NCI-H1417 treated with DMSO at 0.1 percent for 48 hours (cell line): Measurements from ENCODE around the gene TSHZ3.

Experiments
- DNase-seq: peaks from one replicate; lab custom pipeline; 2025; lab: John Stamatoyannopoulos, UW

The TSHZ3 gene

DNA sequence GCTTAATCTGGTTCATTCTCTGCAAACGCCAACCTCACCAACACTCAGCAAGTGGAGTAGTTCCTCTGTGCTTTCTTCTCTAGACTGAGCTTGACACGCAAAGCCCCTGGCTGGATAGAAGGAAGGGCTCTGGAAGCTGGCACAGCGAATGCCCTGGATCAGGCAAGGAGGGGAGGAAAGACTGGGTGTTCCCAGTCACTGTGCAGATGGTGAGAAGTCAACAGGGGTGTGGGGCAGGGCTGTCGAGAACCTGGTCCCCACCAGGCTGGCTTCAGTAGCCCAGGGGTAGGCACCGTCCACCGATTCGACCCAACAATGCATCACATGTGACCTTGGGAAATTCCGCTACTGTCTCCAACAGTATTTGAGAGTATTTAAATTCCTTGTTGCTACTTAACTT, 65.5 kb downstream of the TSHZ3 start:
- DNase-seq: no peak

DNA sequence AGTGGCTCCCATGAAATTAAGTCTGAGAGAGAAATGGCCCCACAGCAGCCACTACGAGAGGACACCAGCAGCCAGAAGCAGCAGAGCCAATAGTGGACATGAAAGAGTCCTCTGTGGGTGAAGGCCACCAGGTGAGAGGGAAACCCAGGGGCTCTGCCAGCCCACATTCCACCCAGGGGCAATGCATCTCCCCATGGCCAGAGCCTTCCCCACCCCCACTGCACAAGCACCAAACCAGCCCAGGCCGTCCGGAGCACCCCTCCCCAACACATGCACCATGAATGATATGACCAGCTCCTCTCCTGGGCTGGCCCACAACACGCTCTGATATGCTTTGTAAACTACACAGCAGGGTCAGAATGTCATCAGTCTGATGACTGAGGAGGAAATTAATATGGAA, 66.9 kb downstream of the TSHZ3 start:
- DNase-seq: no peak

DNA sequence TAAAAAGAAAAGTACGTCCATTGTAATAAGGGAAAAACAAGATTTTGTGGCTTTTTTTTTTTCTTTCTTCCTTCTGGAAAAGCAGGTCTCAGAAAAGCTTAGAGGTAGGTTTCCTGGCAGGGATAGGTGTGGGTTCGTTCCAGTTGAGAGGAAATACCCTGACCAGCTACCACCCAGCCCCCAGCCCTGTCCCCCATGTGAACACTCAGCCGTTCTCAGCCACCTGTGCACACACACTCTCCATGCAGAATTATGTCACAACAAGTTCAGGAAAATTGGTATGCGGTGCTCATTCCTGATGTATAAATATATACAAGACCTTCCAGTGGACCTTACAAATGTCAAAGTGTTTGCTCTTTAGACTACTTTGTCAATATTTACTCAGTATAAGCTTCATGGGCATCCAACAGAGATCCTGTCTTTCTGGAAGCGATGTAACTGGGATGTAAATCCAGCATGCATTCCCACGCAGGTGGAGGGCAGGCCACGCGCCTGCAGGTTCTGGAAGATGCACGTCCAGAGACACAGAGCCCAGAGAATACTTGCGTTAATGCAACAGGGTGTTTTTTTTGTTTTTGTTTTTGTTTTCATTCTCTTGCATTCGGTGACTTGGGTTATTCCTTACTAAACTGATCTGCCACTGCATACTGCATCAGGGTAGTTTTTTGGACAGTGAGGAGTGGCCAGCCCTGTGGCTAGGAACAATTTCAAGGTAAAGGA, 68.8 kb downstream of the TSHZ3 start:
- no peak for DNase-seq

GRCh38 chr19:31279436-31279765, 69.8 kb downstream of the TSHZ3 start:
- DNase-seq: no peak

DNA sequence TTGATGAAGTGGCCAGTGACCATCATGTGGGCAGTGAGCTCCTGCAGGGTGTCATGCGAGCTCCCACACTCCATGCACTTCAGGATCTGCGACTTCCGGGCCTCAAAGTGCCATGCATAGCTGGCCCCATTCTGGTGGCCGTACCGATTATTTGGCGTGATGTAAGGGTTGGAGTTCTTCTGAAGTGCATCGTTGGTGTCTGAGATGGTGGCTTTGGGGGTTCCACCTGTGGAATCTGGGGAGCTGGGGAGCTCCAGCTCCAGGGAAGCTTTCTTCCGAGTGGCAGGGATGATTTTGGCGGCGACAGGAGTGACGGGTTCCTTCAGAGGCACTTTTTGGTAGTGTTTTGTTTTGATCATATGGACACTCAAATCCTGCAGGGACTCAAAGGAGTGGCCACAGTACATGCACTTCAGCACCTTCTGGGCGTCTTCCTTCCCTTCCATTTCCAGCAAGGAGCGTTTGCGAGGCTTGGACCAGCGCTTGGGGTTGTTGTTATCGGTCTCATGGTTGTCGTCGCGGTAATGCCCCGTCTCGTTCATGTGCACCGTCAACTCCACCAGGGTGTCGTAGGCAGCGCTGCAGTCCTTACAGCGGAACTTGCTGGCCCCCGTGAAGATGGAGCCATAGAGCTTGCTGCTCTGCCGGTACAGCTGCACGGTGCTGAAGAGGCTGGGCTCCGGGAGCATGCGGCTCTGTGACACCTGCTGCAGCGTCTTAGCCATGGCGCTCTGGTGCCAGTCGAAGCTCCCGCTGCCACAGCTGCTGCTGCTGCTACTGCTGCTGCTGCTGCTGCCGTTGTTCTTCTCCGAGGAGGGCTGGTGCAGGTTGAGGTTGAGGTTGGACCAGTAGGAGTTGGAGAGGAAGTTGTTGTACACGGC, 70.4 kb downstream of the TSHZ3 start:
- no peak for DNase-seq

DNA sequence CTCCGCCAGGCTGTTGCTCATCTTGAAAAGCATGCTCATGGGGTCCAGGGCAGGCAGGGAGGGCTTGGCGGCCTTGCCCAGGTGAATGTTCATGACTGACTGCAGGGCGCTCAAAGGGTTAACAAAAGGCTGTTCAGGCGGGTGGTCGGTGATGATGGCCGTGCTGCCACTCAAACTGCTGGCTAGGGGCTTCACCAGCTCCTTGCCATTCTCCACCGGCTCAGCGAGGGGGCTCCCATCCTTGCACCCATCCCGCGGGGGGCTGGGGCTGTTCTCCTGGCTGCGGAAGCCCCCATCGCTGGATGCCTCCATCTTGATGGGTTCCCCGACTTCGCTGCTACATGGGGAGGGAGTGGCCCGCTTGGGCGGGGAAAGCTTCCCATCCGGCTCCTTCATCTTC, 71.7 kb downstream of the TSHZ3 start:
- no peak for DNase-seq

- no peak for DNase-seq
These were observed 72.4 kb downstream of the TSHZ3 start for GRCh38 chr19:31276831-31277230.

DNA sequence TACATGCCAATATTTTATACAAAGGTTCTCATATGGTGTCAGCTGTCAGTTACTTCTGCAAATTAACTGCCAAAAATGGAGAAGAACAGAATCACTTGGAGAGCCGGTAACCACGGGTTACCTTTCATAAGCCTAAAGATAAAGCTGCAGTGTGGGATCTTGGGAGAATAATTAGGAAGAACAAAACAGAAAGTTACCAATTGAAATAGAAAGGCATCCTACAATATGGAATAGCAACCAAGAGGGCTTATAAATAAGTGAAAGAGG, 74.2 kb downstream of the TSHZ3 start:
- DNase-seq: no peak

GRCh38 chr19:31274251-31275067, 74.8 kb downstream of the TSHZ3 start:
- no peak for DNase-seq

DNA sequence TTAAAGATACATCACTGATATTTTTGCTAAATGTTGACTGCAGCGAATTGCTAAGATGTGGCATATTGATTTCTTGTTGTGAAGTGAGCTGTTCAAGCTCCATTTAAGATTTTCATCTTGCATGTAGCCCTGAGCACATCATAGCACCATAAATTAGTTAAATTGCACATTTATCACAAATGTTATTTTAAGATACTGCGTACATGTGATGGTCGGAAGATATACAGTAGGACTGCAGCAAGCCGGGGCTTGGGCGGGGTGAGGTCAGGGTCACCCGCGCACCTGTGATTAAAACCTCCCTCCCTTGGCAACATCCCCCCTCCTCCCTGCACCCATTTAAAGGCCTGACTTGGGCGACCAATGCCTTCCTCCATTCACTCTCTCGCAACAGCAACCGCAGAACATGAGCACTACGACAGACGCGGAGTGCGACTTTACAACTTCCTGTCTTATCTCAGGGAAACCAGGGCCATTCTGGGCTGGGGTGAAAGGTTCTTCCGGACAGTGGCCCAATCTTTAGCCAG, 76.6 kb downstream of the TSHZ3 start:
- DNase-seq: no peak

- no peak for DNase-seq
These were observed 77.8 kb downstream of the TSHZ3 start for GRCh38 chr19:31271306-31271911.

DNA sequence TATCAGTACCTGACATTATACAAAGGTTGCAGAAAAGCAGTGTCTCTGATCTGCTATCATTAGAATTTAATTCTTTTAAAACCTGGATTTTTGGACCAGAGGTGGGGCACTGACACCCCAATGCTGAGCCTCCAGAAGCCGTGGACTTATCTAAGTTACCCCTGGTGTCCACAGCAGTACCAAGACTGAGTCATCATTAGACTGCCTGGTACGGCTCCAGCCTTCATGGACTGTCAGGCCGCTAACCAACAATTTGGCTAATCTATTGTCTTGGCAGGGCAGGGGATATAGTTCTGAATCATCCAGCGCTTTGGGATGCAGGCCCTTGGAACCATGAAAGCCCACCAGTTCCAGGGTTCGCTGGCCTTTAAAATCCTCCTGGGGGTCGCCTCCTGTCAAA, 78.3 kb downstream of the TSHZ3 start:
- DNase-seq: no peak

DNA sequence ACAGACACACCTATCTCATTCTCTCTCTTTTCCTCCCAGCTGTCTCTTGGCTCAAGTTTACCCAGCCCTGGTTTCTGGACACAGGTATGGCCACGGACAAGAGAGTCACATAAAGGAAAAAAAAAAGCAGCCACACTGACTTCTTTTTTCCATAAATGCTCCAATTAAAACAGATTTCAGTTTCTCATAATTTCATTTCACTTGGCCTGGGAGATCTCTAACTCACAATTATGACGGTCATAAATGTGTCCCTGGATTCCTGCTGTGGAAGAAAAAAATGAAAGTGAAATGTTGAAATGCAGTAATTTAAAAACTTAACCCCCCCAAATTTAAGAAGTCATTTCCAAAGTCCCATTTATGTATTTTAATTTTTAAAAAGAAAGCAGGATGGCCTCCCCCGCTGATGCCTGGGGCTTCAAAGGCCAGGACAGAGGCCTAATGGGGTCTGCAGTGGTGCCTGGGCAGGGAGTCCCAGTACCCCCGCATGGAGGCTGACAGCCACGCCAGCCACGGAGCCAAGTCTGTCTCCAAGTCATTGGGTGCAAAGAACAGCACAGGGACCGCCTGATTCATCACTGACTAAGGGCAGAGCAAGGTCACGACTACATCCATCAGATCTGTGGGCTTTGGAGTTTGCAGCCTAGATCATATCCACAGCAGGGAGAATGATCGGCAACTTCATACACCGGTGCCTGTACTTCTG, 79.7 kb downstream of the TSHZ3 start:
- DNase-seq: no peak

DNA sequence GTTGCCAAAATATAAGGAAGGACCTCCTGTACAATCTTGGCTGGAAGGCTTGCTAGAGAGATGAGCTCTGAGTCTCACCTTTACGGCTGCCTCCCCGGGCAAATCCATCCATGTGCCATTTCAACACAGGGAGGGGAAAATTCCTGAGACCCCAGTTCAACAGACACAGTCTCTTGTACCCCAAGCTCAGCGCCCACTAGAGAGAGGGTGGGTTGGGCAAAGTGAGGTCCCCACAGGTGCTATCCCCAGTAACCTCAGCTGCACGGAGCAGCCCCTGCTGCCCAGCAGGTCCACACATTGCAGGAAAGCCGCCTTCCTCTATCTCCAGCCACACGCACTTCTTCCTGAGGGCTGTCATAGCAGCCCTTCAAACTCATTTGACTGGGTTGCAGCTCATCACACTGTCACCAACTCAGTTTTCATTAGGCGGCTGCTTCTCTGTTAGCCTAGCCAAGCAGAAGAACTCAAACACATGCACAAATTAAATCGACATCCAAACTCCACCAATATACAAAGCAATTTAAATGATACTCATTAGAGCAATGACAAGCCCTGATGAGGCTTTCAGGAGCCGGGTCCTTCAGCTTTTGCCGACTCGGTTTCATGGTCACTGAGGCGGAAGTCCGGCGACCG, 80.4 kb downstream of the TSHZ3 start:
- DNase-seq: no peak

- no peak for DNase-seq
These were observed 82.5 kb downstream of the TSHZ3 start for GRCh38 chr19:31266731-31267130.

DNA sequence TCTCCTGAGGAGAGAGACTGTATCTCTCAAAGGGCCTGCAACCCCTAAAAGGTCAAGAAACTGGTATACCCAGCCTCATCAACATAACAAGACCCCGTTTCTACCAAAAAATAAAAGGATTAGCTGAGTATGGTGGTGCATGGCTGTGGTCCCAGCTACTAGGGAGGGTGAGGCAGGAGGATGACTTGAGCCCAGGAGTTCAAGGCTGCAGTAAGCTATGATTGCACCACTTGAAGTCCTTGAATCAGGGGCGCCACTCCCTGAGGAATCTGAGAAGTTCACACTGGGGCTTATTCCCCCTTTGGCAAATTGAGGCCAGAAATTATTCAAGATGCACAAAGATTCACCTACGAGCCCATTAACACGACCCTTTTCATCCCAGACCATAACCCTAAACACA, 83.0 kb downstream of the TSHZ3 start:
- no peak for DNase-seq

DNA sequence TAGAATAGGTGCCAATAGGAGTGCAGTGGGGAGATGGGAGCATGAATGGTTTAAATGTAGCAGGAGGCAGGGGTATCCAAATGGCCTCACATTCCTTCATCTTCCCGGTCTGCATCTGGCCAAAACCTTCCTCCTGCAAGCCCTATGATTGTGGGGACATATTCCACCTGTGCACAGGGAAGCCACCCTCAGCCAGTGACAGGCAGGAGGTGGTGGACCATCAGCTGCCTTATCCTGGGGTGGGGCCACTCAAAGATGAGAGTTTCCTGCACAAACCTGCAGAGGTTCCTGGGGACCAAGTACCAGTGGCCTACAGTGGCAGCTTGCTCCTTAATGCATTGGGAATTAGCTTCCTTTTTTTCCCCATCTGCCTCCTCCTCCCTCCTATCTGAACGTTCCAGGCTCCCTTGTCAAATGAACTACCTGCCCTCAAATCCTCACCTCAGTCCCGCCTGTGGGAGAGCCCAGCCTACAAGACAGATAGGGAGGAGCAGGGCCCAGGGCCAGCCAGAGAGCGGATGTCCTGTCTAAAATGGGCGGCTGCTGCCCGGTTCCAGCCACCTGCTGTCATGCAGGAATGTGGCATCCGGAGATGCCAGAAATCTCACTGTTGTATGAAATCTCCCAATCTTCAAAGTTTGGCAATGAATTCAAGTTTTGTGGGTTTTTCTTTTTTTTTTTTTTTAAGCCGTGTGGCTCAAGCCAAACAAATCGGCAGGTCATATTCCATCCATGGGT, 85.0 kb downstream of the TSHZ3 start:
- DNase-seq: no peak

GRCh38 chr19:31263328-31263727, 85.9 kb downstream of the TSHZ3 start:
- DNase-seq: no peak

GRCh38 chr19:31262725-31263191, 86.5 kb downstream of the TSHZ3 start:
- DNase-seq: no peak

DNA sequence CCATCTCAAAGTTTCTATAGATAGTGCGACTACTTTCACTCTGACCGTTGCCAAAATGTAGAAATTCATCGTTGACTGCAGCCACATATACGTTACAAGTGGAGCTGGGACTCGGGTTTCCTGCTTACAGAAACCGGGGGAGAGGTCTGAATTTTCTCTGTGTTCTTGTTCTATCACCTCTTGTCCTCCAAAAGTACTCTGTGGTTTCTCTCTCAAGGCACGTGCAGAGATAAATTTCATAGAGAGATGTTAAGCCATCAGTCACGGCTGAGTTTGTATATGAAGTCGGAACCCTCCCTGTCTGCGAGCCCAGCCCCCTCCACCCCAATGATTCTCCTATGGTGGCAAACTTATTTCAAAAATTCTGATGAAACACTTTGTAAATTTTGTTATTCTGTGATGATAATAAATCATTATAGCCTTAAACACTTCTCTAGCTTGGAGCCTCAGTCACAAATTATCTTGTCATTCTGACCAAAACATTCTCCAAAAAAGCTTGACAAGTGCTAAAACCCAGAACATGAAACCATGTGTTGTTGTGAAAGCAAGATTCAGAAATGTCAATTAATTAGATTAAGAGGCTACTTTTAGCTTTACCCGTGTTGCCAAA, 87.5 kb downstream of the TSHZ3 start:
- no peak for DNase-seq
